Measurements from ENCODE around the gene MCAT. TPM values are rescaled to one million over a fixed set of nuclear protein-coding genes. Genes with fewer than 3 reads are reported as not detected.

MCAT gene
- total and polyA plus RNA-seq, 2 donors (not counting 3 experiments of a cell fraction or from before 2014, with no cell fraction given): 16.9 to 23.2 TPM

GRCh38 chr22:43116932-43117331 lies 26.3 kb downstream of the MCAT start:
- Histone ChIP-seq H2AFZ (ENCODE audit: low read depth, low read length) (no peak overlapping the region), H3K9me1 (replicated peaks; ENCODE audit: control insufficient read depth, extremely low read depth, insufficient read depth, low read length) (no peaks in the 10 kb centered on the region), H3K27me3 (ENCODE audit: control insufficient read depth in 2 of 2, insufficient read depth in 2 of 2, low read length in 2 of 2) (peaks cover 0 to 10% of the 10 kb centered on the region in 2 experiments), H4K20me1 (replicated peaks; ENCODE audit: control insufficient read depth, extremely low read depth, insufficient read depth, low read length) (no peaks in the 10 kb centered on the region), H3K36me3 (ENCODE audit: control insufficient read depth in 2 of 2, extremely low read depth in 1 of 2, insufficient read depth in 2 of 2, low read length in 2 of 2) (no peaks in the 10 kb centered on the region), H3K27ac (ENCODE audit: insufficient read depth, low read depth, low read length) (no peak overlapping the region), H3K4me3 (replicated peaks in 1 of 3; ENCODE audit: insufficient read depth in 1 of 3, low read depth in 1 of 3, low read length in 3 of 3) (no peak overlapping the region), H3K9ac (replicated peaks; ENCODE audit: extremely low read depth, insufficient read depth, low read length) (no peak overlapping the region), H3K4me2 (ENCODE audit: insufficient read depth, low read length) (no peak overlapping the region), H3K4me1 (ENCODE audit: control insufficient read depth, extremely low read depth, insufficient read depth, low read length) (no peaks in the 10 kb centered on the region), H3K9me3 (replicated peaks; ENCODE audit: control insufficient read depth, insufficient read depth, low read length) (no peaks in the 10 kb centered on the region), H3K79me2 (ENCODE audit: control insufficient read depth, insufficient read depth, low read length) (no peaks in the 10 kb centered on the region)
- ChIA-PET POLR2A (no interaction called here), CTCF (no interaction called here)
- intact Hi-C loops (cut with micrococcal nuclease) (no loop called here), dilution Hi-C loops (cut with MboI; ENCODE audit: extremely low pct_ligation_motif_present, low sequenced_read_pairs) (no loop called here)
- TF ChIP-seq POLR2A (IDR thresholded peaks at IDR 0.05; ENCODE audit: low read depth, low read length): no peak
- no peak for TF ChIP-seq GATA2 (IDR thresholded peaks at IDR 0.05; ENCODE audit: insufficient read depth, insufficient read length, low read depth, low read length)
- no peak for TF ChIP-seq POLR2AphosphoS5 (IDR thresholded peaks at IDR 0.05; ENCODE audit: insufficient read depth, low read depth, low read length)
- no peak for TF ChIP-seq FOS (IDR thresholded peaks at IDR 0.05; ENCODE audit: borderline replicate concordance, insufficient read depth, low read length)
- TF ChIP-seq MYC (IDR thresholded peaks at IDR 0.05; ENCODE audit: low read depth, low read length): no peak
- no peak for TF ChIP-seq EZH2 (IDR thresholded peaks at IDR 0.05; ENCODE audit: borderline replicate concordance, low read depth, low read length, severe bottlenecking)
- TF ChIP-seq JUN (IDR thresholded peaks at IDR 0.05; ENCODE audit: borderline replicate concordance, insufficient read depth, insufficient read length, low read depth): no peak
- no peak for TF ChIP-seq CTCF (IDR thresholded peaks at IDR 0.05; ENCODE audit: extremely low read depth in 1 of 2, insufficient read depth in 1 of 2, low read depth in 1 of 2, low read length in 2 of 2)
- TF ChIP-seq, protein P1, sequence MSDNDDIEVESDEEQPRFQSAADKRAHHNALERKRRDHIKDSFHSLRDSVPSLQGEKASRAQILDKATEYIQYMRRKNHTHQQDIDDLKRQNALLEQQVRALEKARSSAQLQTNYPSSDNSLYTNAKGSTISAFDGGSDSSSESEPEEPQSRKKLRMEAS (IDR thresholded peaks at IDR 0.05; ENCODE audit: insufficient read depth, insufficient read length): no peak
- BruUV-seq (replicated peaks): no TSS peak
- DNase-seq (ENCODE audit: low read depth, low spot score) (no peak), FAIRE-seq (no peak)

Measured in endothelial cell of umbilical vein (primary cell).